ENCODE results near the gene DNAJB6. TPM values are rescaled to one million over a fixed set of nuclear protein-coding genes. Genes with fewer than 3 reads are reported as not detected.

The DNAJB6 gene
- total RNA-seq, 1 experiment from 2014 or later, result 288 TPM

DNA sequence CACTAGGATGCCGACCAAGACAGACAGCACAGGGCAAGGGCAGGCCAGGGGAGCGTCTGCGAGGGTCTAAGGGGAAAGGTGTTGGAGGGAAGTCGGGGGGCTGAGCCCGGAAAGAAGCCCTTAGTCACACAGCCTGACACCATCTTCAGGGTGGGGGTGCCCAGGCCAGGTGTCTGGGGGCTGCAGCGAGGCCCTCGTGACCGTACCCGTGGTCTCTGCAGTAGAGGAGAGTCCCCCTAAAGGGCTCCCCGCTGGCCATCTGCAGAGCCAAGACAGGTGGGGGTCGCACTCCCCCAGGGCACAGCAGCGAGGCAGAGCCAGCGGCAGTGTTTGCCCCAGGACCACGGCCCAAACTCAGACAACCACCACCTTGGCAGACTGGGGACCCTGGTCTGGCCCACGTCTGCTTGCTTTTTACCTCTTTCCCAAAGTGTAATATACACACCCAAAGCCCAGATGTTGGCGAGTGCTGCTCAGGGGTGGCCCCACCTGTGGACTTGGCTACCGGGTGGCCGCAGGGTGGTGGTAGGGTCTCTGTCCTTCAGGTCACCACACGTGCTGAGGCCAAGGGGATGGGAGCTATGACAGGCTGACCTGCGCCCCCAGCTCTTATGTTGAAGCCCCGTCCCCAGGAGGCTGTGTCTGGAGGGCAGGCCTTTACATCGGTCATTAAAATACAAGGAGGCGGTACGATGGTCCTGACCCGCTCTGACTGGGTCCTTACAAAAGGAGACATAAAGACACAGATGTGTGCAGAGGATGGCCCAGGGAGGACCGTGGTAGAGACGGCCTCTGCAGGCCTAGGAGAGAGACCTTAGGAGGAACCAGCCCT is 107.4 kb downstream of the DNAJB6 start (continued):
- TF ChIP-seq, protein P1, sequence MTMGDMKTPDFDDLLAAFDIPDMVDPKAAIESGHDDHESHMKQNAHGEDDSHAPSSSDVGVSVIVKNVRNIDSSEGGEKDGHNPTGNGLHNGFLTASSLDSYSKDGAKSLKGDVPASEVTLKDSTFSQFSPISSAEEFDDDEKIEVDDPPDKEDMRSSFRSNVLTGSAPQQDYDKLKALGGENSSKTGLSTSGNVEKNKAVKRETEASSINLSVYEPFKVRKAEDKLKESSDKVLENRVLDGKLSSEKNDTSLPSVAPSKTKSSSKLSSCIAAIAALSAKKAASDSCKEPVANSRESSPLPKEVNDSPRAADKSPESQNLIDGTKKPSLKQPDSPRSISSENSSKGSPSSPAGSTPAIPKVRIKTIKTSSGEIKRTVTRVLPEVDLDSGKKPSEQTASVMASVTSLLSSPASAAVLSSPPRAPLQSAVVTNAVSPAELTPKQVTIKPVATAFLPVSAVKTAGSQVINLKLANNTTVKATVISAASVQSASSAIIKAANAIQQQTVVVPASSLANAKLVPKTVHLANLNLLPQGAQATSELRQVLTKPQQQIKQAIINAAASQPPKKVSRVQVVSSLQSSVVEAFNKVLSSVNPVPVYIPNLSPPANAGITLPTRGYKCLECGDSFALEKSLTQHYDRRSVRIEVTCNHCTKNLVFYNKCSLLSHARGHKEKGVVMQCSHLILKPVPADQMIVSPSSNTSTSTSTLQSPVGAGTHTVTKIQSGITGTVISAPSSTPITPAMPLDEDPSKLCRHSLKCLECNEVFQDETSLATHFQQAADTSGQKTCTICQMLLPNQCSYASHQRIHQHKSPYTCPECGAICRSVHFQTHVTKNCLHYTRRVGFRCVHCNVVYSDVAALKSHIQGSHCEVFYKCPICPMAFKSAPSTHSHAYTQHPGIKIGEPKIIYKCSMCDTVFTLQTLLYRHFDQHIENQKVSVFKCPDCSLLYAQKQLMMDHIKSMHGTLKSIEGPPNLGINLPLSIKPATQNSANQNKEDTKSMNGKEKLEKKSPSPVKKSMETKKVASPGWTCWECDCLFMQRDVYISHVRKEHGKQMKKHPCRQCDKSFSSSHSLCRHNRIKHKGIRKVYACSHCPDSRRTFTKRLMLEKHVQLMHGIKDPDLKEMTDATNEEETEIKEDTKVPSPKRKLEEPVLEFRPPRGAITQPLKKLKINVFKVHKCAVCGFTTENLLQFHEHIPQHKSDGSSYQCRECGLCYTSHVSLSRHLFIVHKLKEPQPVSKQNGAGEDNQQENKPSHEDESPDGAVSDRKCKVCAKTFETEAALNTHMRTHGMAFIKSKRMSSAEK (CRISPR knock-in tag; IDR thresholded peaks at IDR 0.05; ENCODE audit: borderline replicate concordance), result no peak
- no peak for TF ChIP-seq HMGXB4 (CRISPR knock-in tag; IDR thresholded peaks at IDR 0.05)

GRCh38 chr7:157444843-157445135 is 108.0 kb downstream of the DNAJB6 start:
- CTCF ChIA-PET, result interaction anchor here (2.0 kb wide), 1 partner anchor 30 kb away, joined by 9 read pairs; no protein-coding TSS in a partner anchor
- H3K27ac Mint-ChIP-seq, result no peak overlapping the region
- no peak for ATAC-seq
- no peaks in the 10 kb centered on the region; the same call in 1 of the 2 replicates for H3K27me3 Mint-ChIP-seq (ENCODE audit: low read depth)
- DNase-seq (ENCODE audit: low spot score), result no peak
- no peak overlapping the region for H3K4me3 Mint-ChIP-seq
- TF ChIP-seq ZNF281 (CRISPR knock-in tag; IDR thresholded peaks at IDR 0.05), result no peak
- TF ChIP-seq ZNF138 (CRISPR knock-in tag; conservative IDR thresholded peaks at IDR 0.05), result no peak
- TF ChIP-seq ZNF317 (CRISPR knock-in tag; IDR thresholded peaks at IDR 0.05; ENCODE audit: borderline replicate concordance, low read depth), result no peak
- TF ChIP-seq MYBL2 (CRISPR knock-in tag; IDR thresholded peaks at IDR 0.05), result no peak
- TF ChIP-seq TEAD4 (CRISPR knock-in tag; IDR thresholded peaks at IDR 0.05), result no peak
- TF ChIP-seq, protein P2, sequence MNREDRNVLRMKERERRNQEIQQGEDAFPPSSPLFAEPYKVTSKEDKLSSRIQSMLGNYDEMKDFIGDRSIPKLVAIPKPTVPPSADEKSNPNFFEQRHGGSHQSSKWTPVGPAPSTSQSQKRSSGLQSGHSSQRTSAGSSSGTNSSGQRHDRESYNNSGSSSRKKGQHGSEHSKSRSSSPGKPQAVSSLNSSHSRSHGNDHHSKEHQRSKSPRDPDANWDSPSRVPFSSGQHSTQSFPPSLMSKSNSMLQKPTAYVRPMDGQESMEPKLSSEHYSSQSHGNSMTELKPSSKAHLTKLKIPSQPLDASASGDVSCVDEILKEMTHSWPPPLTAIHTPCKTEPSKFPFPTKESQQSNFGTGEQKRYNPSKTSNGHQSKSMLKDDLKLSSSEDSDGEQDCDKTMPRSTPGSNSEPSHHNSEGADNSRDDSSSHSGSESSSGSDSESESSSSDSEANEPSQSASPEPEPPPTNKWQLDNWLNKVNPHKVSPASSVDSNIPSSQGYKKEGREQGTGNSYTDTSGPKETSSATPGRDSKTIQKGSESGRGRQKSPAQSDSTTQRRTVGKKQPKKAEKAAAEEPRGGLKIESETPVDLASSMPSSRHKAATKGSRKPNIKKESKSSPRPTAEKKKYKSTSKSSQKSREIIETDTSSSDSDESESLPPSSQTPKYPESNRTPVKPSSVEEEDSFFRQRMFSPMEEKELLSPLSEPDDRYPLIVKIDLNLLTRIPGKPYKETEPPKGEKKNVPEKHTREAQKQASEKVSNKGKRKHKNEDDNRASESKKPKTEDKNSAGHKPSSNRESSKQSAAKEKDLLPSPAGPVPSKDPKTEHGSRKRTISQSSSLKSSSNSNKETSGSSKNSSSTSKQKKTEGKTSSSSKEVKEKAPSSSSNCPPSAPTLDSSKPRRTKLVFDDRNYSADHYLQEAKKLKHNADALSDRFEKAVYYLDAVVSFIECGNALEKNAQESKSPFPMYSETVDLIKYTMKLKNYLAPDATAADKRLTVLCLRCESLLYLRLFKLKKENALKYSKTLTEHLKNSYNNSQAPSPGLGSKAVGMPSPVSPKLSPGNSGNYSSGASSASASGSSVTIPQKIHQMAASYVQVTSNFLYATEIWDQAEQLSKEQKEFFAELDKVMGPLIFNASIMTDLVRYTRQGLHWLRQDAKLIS (CRISPR knock-in tag; IDR thresholded peaks at IDR 0.05; ENCODE audit: borderline replicate concordance), result no peak
- peaks cover 22% of the 10 kb centered on the region for H3K9me3 Mint-ChIP-seq
- peaks cover 10% of the 10 kb centered on the region for H3K36me3 Mint-ChIP-seq
- POLR2A ChIA-PET, result no interaction called here
- no peaks in the 10 kb centered on the region for H3K4me1 Mint-ChIP-seq

Measured in WTC11 (cell line).